ENCODE measurements around the gene SNX10. TPM values are rescaled to one million over a fixed set of nuclear protein-coding genes. Genes with fewer than 3 reads are reported as not detected.
A peak's percentile ranks its signal among the peaks of the same experiment; 100 is the strongest.

Gene SNX10
- total and polyA plus RNA-seq, 8 donors = 7.4 to 75.6 (median 10.3) TPM

DNA sequence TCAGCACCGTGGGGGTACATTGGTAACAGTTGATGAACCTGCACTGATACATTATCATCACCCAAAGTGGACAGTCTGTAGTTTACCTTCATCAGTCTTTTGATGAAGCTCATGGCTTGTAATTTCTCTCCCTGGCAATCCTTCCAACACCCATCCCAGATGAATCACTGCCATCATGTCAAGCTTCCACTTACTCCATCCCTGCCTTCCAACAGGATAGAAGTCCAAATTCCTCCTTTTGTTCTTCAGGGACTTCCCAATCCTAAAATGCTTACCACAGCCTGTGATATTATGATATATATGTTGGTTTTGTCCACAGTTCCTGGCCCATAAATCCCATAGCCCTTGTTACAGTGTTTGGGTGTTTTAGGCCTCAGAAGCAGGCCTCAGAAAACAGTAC lies 16.1 kb downstream of the SNX10 start:
- H3K27me3 ChIP-seq = no peaks in the 10 kb centered on the region
- no peak overlapping the region for H3K4me3 ChIP-seq
- no peaks in the 10 kb centered on the region for H3K9me3 ChIP-seq
- H3K27ac ChIP-seq = peak overlapping the region; percentile 76 to 95
- no peaks in the 10 kb centered on the region for H3K36me3 ChIP-seq
- intact Hi-C loops (cut with DNase I) = no loop called here
- H3K4me1 ChIP-seq = peaks cover 0 to 67% of the 10 kb centered on the region in 2 donors
- ATAC-seq (no peak), DNase-seq (no peak)
- TF ChIP-seq, protein P1, sequence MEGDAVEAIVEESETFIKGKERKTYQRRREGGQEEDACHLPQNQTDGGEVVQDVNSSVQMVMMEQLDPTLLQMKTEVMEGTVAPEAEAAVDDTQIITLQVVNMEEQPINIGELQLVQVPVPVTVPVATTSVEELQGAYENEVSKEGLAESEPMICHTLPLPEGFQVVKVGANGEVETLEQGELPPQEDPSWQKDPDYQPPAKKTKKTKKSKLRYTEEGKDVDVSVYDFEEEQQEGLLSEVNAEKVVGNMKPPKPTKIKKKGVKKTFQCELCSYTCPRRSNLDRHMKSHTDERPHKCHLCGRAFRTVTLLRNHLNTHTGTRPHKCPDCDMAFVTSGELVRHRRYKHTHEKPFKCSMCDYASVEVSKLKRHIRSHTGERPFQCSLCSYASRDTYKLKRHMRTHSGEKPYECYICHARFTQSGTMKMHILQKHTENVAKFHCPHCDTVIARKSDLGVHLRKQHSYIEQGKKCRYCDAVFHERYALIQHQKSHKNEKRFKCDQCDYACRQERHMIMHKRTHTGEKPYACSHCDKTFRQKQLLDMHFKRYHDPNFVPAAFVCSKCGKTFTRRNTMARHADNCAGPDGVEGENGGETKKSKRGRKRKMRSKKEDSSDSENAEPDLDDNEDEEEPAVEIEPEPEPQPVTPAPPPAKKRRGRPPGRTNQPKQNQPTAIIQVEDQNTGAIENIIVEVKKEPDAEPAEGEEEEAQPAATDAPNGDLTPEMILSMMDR (IDR thresholded peaks at IDR 0.05) = no peak

DNA sequence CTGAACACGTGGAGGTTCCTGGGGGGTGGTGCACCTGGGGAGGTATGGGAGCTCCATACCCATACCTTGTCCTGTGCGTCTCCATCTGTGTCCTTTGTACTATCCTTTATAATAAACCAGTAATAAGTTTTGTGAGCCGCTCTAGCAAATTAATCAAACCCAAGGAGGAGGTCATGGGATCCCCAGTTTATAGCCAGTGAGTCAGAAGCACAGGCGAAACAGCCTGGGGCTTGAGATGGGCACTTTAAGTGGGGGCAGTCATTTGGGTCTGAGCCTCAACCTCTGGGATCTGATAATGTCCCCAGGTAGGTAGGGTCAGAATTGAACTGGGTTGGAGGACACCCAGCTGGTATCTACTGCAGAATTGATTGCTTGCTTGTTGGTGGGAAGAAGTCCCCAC lies 16.9 kb downstream of the SNX10 start:
- H3K9me3 ChIP-seq = no peaks in the 10 kb centered on the region
- intact Hi-C loops (cut with DNase I) = no loop called here
- no peaks in the 10 kb centered on the region for H3K36me3 ChIP-seq
- peaks cover 0 to 67% of the 10 kb centered on the region in 2 donors for H3K4me1 ChIP-seq
- H3K27me3 ChIP-seq = no peaks in the 10 kb centered on the region
- ATAC-seq = no peak
- no peak for DNase-seq
- TF ChIP-seq, protein P1 (IDR thresholded peaks at IDR 0.05) = no peak
- no peak overlapping the region for H3K4me3 ChIP-seq
- peak overlapping the region; percentile 76 to 95 for H3K27ac ChIP-seq

DNA sequence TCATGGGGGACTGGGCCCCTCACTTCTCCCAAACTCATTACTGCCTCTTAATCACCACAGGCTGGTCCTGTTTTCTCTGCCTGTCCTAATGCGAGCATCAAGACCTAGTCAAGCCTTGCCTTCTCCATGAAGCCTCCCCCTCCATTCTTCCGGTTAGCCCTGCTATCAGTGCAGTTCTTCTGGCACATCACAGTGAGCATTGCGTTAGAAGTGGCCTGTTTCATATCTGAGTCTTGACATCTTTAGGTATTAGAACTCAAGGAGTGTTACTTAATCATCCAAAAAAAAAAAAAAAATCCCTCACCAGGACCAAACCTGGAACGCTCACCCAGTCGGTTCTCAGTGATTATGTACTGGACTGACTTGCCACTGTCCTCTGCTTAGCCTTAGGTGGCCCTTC lies 17.4 kb downstream of the SNX10 start:
- ATAC-seq = no peak
- Histone ChIP-seq H3K4me1 (peaks cover 0 to 67% of the 10 kb centered on the region in 2 donors), H3K9me3 (no peaks in the 10 kb centered on the region), H3K4me3 (no peak overlapping the region), H3K27ac (peak overlapping the region in 1 of 2 donors; percentile 95), H3K36me3 (no peaks in the 10 kb centered on the region), H3K27me3 (no peaks in the 10 kb centered on the region)
- DNase-seq = no peak
- TF ChIP-seq, protein P1 (IDR thresholded peaks at IDR 0.05) = no peak
- intact Hi-C loops (cut with DNase I) = no loop called here

DNA sequence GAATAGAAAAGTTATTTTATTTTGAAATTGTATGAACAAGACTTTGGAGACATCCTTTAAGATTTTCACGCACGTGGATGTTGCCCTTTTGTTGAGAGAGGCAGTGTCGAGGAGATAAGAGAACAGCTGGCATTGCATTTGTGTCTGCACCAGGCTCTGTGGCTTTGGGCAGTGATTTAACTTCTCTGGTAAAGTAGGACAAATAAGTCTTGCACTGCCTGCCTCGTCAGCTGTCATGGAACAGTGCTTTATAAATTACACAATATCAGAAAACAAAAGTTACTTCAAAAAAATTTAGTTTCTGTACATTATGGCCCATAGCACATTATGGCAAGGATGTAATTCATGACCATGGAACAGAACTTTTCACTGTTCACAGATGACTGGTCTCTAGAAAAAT lies 20.1 kb downstream of the SNX10 start:
- no peak for ATAC-seq
- DNase-seq = no peak
- Histone ChIP-seq H3K27ac (peak overlapping the region; percentile 19 to 41), H3K36me3 (no peaks in the 10 kb centered on the region), H3K9me3 (no peaks in the 10 kb centered on the region), H3K4me3 (no peak overlapping the region), H3K27me3 (no peaks in the 10 kb centered on the region), H3K4me1 (peaks cover 0 to 70% of the 10 kb centered on the region in 2 donors)
- TF ChIP-seq, protein P1 (IDR thresholded peaks at IDR 0.05) = no peak
- intact Hi-C loops (cut with DNase I) = no loop called here

DNA sequence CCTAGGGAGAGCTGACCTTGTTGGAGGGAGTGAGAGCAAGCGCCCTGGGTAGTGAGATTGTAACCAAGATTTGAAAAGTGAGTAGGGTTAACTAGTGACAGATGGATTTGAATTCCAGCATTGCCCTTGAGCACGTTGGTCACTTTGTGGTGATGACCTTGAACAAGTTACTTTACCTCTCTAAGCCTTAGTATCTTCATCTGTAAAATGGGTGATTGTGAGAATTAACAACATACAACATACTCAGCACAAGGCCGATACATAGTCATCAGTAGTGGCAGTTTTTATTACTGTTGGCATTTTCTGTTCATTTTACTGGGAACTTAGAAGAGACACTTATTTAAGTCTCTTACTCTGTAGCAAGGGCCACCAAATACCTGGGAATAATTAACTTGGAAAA lies 25.5 kb downstream of the SNX10 start:
- no peaks in the 10 kb centered on the region for H3K9me3 ChIP-seq
- ATAC-seq (no peak), DNase-seq (no peak)
- H3K4me1 ChIP-seq = peaks cover 0 to 77% of the 10 kb centered on the region in 2 donors
- TF ChIP-seq, protein P1 (IDR thresholded peaks at IDR 0.05) = no peak
- H3K27ac ChIP-seq = no peak overlapping the region
- intact Hi-C loops (cut with DNase I) = no loop called here
- H3K36me3 ChIP-seq = no peaks in the 10 kb centered on the region
- no peak overlapping the region for H3K4me3 ChIP-seq
- H3K27me3 ChIP-seq = no peaks in the 10 kb centered on the region
